GM12892 (cell line): ENCODE results near the gene CNGA2. TPM values are rescaled to one million over a fixed set of nuclear protein-coding genes. Genes with fewer than 3 reads are reported as not detected.
"Not testable (repeated sequence)": the region's sequence is repeated elsewhere in the genome, so short reads cannot be mapped to it uniquely, and the experiment has no call there.

Experiments used
- DNase-seq: peaks from one replicate; pipeline ENCODE4 v3.0.0; 2011; ENCODE audit not compliant: insufficient read length
- FAIRE-seq: peaks from 2 replicates; lab custom pipeline; 2011; peaks lifted over from hg19 to GRCh38; lab: Jason Lieb, UNC
- POLR2A ChIP-seq: IDR thresholded peaks from 2 replicates; pipeline ENCODE4 v1.6.1; 2011; ENCODE audit warnings: low read depth, low read length, control low read depth
- POLR2AphosphoS5 ChIP-seq: IDR thresholded peaks from 2 replicates; pipeline ENCODE4 v1.6.1; 2011; ENCODE audit warnings: low read depth, low read length, control low read depth
- TAF1 ChIP-seq: IDR thresholded peaks from 2 replicates; pipeline ENCODE4 v1.6.1; 2011; ENCODE audit warnings: low read depth, mild to moderate bottlenecking, control low read depth, low read length, borderline replicate concordance
- polyA plus RNA-seq: library from polyadenylated mRNA; unstranded; fragments of >200 nt; gene quantifications from one replicate; pipeline ENCODE4 v1.2.1, GENCODE V29; 2012; ENCODE audit warnings: missing spikeins, inconsistent platforms; ENCODE audit not compliant: missing spikeins

Gene CNGA2
- not detected for polyA plus RNA-seq

DNA sequence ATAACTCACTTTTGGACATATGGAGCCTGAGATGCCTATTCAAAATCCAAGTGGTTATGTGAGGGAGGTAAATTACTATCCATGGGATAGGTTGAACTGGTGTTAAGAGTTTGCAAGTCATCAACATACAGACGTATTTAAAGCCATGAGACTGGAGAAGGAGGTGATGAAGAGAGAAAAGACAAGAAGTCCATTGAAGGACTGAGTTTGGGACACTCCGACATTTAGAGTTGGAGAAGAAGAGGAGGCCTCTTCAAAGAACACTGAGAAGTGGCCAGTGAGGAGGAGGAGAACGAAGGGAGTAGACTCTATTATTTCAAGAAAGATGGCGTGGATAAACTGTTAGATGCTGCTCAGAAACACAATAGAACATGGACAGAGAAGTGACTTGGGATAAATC is at the start of gene CNGA2:
Gene CNGA2 (plus strand): TSS at position 301 of the 400 bp plus-strand sequence. CDS start 3,738 bp downstream, outside the sequence.
- no peak for TF ChIP-seq TAF1
- TF ChIP-seq POLR2AphosphoS5 = no peak
- TF ChIP-seq POLR2A = no peak
- no peak for DNase-seq
- FAIRE-seq = no peak

DNA sequence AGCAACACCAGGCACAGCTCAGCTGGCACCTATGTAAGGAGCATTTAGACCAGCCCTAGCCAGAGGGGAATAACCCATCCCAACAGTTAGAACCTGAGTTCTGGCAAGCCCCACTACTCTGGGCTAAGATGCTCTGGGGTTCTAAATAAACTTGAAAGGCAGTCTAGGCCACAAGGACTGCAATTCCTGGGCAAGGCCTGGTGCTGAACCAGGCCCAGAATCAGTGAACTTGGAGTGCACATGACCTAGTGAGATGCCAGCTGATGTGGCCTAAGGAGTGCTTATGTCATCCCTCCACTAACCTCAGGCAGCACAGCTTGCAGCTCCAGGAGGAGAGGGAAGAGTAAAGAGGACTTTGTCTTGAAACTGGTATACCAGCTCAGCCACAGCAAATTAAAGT is 46.9 kb upstream of the CNGA2 start:
- DNase-seq (no peak), FAIRE-seq (no peak)
- no peak for TF ChIP-seq TAF1
- TF ChIP-seq POLR2A = no peak
- TF ChIP-seq POLR2AphosphoS5 = no peak

DNA sequence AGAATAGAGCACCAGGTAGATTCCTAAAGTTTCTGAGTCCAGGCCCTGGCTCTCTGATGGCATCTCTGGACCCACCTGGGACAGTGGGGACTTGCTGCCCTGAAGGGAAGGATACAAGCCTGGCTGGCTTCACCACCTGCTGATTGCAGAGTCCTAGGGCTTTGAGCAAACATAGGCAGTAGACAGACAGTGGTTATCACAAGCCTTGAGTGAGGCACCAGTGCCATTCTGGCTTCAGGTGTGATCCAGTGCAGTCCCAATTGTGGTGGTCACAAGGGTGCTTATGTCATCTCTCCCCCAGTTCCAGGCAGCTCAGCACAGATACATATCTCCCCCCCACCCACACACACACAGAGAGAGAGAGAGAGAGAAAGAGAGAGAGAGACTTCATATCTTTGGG is 45.9 kb upstream of the CNGA2 start:
- DNase-seq = no peak
- TF ChIP-seq POLR2A (no peak), POLR2AphosphoS5 (no peak), TAF1 (no peak)
- no peak for FAIRE-seq

DNA sequence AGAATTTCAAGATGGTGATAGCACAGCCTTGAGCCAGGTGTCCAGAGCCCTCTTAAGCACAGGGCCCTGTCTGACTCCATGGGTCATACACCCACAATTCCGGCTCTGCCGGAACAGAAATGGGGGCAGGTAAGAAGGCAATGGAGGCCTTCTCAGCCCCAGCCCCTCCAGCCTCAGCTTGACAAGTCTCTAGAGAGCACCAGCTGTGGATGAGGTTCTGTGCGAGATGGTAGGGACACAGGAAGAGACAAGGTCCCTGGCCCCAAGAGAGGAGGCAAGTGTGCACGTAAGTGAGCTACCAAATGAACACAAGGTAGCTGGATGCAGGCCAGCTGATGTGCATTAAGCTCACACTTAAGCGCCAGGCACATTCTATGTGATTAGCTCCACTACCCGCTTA is 41.7 kb upstream of the CNGA2 start:
- TF ChIP-seq TAF1 (no peak), POLR2AphosphoS5 (no peak), POLR2A (no peak)

DNA sequence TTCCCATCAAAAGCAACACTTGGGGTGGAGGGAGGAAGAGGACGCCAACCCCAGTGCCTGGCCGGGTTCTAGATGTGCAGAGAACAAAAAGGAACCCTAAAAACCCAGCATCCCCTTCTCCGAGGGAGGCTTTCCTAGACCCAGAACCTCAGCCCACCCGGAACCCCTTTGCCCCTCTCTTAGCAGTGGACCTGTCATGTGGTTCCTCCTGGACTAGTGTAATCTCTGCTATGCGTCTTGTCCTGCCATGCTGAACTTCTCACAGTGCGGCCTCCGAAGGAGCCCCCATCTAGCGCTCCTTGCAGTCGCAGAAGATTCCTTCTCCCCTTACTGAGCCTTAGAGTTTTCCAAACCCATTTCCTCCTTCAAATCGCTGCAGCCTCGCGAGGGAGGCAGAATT is 40.4 kb upstream of the CNGA2 start:
- TF ChIP-seq POLR2A (no peak), TAF1 (no peak), POLR2AphosphoS5 (no peak)
- DNase-seq (no peak), FAIRE-seq (no peak)

More for the DNA sequence above, 41.7 kb upstream of the CNGA2 start:
- no peak for FAIRE-seq
- DNase-seq = no peak

DNA sequence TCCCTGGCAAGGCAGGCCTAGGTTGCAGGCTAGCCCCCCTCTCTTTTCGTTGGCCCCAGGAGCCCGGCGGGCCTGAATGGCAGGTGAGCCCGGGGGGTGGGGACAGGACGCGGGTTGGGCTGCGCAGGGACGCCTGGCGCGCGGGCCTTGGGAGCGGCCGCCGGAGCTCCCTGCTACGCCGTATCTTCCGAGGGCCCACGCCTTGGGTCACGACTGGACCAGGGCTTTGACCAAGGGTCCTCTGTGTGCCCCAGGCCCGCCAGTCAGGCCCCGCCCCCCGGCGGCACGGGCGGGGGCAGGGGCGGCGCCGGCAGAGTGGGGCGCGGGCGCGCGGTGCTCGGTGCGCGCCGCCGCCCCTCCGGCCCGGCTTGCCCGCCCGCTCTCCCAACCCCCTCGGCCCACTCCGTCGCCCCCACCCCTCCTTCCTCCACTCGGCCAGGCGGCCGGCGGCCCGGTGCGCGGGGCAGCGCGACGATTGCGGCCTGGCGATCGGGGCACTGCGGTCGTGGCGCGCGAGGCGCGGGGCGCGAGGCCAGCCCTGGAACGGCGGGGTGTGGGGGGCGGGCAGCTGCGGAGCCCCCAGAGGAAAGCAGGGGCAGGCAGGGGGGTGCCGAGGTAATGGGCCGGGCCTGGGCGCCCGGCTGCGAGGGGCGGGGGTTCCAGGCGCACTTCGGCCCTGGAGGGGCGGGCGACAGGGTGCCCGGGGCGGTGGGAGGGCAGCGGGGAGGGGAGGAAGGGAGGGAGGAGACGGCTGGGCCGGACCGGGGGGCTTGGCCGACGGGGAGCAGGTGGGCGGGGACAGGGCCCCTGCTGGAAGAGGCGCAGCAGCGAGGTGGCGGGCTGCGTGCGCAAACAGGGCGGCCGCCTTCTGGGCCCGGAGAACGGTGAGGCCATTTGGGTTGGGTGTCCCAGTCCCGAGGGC is 39.6 kb upstream of the CNGA2 start, which contains the start of gene PRRG3:
Gene PRRG3 (plus strand): TSS at position 798 of the 922 bp plus-strand sequence. CDS start 3,357 bp downstream, outside the sequence.
- no peak for TF ChIP-seq POLR2AphosphoS5
- TF ChIP-seq POLR2A = no peak
- TF ChIP-seq TAF1 = no peak
- FAIRE-seq (no peak), DNase-seq (no peak)

DNA sequence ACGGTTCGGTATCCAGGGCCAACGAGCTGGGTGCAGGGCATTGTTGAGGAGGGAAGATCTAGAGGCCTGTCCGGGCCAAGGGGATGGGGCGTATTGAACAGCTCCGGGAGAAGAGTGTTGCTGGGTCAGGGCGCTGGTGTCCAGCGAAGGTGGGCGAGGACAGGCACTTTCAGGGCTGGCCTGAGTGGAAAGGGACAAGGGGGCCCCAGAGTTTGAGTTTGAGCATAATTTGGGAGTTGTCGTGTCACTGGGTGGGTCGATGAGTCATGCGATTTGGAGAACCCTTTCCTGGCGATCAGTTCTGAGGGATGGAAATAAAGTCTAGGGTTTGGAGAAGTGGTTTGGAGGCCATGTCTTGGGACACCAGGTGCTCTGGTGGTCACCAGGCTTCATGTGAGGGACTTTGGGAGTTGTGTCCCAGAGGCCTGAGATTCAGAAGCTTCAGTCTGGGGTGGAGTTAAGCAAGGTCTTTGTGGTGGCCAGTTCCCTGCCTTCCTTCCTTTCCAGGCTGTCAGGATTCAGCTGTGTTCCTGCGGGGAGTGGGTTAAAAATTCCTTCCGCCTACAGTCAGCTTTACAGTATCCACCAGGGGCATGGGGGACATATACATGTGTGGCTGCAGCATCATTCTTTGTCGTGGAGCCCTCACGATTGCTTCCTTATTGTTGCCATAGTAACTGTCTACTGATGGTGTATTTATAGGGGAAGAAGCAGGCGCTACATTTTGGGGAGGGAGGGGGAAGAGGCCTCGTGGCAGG is 38.8 kb upstream of the CNGA2 start:
- DNase-seq = no peak
- TF ChIP-seq POLR2AphosphoS5 (no peak), TAF1 (no peak), POLR2A (no peak)
- no peak for FAIRE-seq

DNA sequence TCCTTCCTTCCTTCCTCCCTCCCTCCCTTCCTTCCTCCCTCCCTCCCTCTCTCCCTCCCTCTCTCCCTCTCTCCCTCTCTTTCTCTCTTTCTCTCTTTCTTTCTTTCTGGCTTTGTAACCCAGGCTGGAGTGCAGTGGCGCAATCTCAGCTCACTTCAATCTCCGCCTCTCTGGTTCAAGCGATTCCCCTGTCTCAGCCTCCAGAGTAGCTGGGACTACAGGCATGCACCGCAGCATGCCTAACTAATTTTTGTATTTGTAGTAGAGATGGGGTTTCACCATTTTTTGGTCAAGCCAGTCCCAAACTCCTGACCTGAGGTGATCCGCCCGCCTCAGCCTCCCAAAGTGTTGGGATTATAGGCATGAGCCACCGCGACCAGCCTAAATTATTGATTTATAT is 37.5 kb upstream of the CNGA2 start:
- DNase-seq, FAIRE-seq: not testable (repeated sequence)

DNA sequence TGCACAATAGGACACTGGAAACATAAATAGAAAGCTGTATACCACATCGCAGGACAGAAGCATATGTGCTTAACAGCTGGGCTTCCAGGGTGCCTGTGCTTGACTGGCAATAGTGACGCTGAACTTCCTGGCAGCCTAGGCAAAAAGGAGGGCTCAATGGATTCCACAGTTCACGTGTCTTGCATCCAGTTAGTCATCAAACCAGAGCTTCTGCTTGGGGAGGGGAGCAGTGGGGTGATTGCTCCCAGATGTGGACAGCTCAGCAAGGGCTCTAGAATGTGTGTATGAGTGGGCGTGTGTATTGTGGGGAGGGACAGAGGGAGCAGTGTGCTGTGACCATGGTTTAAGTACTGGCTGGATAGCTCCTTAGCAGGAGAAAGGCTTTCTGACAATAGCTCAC is 37.0 kb upstream of the CNGA2 start:
- TF ChIP-seq POLR2A (no peak), TAF1 (no peak), POLR2AphosphoS5 (no peak)
- FAIRE-seq (no peak), DNase-seq (no peak)

DNA sequence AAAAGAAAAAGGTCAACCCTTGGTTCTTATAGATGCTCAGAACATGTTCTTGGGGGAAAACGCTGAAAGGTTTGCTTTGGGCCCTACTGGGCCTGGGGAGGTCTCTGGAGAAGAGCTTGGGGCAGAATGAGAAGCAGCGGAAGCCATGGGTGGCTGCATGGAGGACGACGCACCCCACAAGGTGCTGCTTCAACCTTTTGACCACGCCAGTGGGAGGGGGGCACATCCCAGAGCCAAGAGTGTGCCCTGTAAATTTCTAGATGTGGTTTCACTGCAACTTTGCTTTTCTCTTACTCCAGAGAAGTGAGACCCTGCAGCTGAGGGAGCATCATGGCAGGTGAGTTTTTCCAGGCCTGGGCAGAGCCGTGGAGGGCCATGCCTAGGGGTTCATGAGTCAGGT is 36.1 kb upstream of the CNGA2 start:
- TF ChIP-seq POLR2A (no peak), POLR2AphosphoS5 (no peak), TAF1 (no peak)
- no peak for DNase-seq
- FAIRE-seq = no peak

DNA sequence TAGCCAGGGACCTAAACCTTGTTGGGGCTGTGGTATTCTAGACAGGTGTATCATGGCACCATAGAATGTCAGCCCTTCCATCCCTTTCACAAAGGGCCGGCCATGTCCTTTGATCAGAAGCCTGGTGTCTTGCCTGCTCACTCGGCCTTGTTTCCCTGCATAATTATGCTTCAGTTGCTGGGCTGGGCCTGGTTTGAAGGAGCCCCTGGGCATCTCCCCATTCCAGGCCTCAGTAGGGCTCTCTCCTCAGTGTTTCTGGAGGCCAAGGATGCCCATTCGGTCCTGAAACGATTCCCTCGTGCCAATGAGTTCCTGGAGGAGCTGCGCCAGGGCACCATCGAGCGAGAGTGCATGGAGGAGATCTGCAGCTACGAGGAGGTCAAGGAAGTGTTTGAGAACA is 34.8 kb upstream of the CNGA2 start:
- DNase-seq (no peak), FAIRE-seq (no peak)
- TF ChIP-seq TAF1 = no peak
- no peak for TF ChIP-seq POLR2AphosphoS5
- TF ChIP-seq POLR2A = no peak
